HG03378 (cell line): ENCODE results near the gene RARA.

ENCODE experiments used
- ATAC-seq: cut with Tn5 transposase; IDR thresholded peaks from one replicate; pipeline ENCODE4 v1.9.1; 2021; ENCODE audit warnings: mild to moderate bottlenecking, moderate library complexity; ENCODE audit not compliant: unreplicated experiment

RARA gene

DNA sequence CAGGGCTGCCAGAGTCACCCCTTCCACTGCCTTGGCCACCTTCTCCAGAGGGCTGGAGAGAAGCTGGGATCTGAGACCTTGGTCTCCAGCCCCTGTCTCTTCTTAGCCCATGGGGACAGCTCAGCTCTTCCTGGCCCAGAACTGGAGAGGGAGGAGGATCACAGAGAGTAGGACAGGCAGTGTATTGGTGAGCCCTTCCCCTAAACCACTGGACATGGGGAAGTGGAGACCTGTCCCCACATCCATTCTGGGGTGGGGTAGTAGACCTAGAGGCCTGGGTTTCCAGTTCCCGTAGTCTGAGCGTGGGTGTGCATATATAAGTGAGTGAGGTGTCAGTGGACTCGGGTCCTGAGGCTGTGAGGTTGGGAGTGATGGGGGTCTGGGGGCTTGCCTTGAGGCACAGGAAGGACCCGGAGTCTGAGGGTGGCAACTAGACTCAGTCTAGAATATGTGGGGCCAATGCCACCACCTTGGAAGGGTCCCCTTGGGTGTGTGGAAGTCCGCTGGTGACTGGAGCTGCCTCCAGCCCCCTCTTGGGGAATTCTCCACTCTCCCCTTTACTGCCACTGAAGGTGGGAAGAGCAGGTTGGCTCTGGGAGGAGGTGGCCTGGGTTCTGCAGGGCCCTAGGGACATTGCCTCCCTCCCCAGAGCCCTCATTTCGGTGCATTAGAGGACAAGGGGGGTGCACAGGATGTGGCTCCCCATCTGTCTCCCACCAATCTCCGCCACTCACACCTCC lies 35.6 kb downstream of the RARA start:
- ATAC-seq: no peak

DNA sequence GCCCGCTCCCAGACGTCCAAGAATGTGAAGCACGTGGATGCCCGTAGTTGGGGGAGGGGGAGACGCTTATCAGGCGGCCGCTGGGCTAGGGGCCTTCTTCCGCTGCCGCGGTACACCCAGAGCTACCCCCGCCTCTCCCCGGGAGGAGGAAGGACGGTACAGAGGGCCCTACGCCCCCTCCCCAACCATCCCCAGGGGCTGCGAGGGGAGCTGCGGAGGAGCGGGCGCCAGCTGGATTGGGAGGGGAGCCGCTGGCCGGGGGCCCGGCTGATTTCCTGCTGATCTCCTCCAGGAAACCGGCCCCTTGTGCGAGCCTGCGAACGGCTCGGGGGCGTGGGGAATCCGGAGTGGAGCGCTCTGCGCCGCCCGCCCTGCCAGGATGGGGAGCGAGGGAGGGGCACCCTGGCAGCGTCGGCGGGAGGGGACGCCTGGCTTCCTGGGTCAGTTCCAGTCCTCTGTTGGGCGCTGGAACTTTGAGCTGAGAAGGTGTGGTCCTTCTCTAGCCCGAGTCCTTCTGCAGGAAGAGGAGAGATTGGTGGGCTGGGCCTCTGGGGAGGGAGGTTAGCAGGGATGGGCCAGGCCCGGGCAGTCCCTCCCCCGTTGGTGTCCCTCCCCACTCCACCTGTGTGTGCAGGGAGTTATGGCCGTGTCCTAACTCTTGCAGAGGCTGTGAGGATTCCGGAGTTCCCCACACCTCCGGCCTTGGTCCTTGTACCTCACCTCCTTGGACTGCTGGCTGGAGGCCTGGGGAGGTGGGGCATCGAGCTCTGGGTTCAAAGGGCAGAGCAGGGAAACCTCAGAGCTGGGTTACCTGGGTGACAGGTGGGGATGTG lies 36.4 kb downstream of the RARA start:
- no peak for ATAC-seq

DNA sequence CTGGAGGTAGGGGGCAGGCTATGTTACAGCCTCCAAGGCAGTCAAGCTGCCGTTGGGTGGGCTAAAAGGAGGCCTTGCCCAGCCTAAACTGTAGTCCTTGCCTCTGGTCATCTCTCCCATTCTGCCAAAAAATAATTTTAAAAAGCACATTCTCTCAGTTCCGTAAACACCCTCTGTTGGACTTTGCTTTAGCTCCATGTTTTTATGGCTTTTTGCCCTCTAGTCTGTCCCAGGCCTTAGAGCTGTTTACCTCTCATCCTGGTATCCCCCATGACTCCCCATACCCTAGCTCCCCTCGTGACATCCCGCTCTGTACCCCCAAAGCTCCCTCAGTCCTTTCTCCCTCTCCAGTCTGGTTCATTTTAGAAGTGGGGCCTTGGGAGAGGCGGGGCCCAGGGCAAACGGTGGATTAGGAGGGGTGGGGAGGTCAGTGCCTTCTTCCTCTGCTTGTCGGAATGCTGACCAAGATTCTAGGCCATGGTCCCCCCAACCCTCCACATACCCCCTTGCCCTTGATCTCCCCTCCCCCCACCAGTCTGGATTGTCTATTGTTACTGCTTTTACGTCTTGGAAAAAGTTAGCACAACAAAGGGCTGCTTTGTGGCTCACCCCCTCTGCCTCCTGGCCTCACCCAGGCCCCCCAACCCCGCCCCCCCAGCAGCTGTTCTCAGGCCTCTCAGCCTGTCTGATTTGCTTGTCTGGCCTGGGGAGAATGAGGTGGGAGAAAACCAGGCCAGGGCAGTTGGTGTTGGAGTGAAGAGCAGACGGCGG lies 37.2 kb downstream of the RARA start:
- no peak for ATAC-seq

DNA sequence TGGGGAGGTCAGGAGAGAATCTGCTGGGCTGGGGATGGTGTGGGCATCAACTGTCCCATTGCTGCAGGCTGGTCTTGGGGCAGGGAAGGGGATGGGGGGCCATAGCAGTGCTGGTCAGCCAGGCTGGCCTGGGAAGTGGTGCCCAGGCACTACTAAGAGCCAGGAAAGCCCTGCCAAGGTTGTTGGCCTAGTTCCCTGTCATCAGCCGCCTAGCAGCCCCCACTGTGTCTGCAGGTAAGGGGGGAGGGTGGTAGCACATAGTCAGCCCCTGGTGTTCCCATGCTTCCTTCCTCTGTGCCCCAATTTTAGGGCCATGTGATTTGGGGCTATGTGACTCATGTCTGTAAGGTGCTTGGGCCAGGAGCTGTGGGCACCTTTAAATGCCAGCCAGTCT lies 37.8 kb downstream of the RARA start:
- no peak for ATAC-seq

DNA sequence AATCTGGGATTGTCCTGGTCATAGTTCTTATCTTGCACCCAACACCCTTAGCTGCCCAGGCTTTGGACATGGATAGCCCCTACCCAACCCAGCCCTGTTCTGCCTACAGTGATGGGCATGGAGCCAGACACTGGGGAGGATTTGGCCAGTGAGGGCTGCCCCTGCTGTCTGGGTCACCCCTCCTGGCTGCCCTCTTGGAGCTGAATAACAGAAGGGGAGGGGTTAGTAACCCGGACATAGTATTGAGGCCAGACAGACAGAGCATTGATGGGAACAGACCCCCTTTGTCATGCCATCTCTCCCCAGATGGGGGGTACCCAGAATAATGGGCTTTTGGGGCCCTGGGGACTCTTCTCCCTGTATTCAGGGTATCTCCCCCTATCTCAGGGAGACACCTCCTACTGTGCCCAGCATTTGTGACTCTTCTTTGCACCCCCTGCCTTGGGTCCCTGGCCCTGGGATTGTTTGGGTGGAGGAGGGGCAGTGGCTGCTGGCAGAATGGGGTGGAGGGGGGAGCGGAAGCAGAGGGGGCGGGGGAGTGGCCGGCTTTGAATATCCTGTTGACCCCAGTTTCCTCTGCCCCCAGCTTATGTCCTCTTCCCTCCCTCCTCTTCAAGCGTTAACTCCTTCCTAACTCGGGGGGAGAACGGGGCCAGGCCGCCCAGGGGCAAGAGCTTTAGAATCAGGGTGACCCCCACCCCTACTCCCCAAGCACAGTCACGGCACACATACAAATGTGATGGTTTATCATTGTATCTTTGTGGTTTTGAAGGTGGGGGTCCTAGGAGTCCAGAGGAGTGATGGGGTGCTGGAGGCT lies 38.5 kb downstream of the RARA start:
- ATAC-seq: no peak

DNA sequence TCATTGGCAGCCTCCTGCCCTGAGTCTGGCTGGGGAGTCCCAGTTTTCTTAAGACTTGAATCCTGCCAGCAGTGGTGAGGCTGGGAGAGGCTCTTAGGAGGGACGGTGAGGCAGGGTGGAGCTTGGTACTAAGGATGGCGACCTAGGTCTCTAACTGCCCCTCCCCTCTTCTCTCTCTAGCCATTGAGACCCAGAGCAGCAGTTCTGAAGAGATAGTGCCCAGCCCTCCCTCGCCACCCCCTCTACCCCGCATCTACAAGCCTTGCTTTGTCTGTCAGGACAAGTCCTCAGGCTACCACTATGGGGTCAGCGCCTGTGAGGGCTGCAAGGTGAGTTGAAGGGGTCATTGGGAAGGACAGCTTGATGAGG lies 39.1 kb downstream of the RARA start:
- no peak for ATAC-seq

DNA sequence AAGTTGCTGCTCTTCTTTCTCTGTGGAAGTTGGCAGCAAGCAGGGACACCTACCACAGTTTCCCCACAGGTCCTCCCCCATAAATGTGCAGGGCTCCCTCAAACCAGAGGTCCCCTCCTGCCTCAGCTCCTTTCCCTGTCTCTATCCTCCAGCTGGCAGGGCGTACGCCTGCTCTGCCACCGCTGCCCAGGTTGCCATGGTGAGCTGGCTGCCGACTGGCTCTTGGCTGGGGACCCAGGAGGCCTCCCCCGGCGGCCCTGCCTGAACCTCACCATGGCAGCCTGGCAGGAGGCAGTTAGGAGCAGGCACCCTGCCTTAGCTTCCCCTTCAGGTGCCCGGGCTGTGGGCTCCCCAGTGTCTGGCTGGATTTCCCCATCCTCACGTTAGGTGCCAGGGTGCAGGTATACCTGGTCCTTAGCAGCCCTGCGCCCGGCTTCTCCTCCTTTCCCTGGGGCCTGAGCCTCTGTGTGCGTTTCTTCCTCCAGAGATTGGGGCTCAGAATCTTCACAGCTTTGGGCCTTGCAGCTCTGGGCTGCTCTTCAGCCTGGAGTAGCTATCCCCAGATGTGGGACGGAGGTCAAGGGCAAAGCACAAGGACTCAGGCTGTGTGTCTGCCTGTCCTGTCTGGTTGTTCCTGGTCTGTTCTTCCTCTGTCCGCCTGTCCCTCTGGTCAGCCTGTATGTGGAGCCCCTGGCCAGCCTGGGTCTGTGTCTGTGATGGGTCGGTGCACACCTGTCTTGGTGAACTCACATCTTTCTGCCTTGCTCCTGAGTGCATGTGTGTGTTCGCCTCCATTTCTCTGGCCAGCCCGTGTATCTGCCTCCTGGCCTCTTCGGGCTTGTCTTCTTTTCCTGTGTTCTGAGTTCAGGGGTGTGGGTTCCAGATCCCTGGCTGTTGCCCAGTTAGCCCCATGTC lies 39.8 kb downstream of the RARA start:
- ATAC-seq: no peak

DNA sequence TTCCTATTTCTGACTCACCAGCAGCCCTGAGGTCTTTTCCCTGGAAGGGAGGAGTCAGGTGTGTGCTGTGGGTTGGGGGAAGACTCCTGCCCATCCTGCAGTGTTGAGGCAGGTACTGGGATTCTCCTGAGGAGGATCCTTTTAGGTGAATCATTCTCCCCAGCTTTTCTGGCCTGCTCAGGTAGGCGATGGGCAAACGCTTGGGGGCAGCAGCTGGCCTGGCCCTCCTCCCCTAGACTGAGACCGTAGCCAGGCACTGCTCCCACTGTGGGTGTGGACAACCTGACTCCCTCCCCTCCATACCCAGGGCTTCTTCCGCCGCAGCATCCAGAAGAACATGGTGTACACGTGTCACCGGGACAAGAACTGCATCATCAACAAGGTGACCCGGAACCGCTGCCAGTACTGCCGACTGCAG lies 40.5 kb downstream of the RARA start:
- ATAC-seq: no peak

DNA sequence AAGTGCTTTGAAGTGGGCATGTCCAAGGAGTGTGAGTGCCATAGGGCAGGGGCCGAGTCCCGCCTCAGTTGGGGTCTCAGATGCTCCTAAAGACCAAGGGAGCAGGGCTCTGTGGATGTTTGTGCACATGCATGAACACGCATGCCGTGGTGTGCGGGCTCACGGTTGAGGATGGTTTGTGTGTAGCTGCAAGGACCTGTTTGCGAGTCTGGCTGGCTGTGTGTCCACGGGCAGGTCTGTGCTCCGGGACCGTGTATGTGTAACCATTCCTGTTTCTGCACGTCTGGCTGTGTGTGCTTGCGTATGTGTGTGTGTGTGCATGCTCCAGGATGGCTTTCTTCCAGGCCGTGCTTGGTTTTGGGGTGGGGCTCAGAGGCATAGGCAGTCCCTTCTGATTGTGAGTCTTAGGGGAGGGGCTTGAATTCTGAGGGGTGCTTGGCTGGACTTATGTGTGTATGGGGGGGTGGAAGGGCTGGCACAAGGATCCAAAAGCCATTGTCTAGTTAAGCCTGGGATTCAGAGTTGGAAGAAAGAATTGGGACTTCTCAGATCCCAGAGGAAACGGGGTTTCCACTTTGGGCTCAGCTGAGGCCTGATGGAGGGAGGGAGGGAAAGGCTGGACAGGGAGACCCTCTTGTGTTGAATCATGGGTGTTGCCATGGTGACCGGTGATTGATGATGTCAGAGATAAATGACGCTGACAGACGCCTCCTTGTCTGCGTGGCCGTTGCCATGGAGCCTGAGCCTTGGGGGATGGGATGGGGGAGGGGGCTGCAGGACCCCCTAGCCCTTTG lies 41.1 kb downstream of the RARA start:
- ATAC-seq: no peak

DNA sequence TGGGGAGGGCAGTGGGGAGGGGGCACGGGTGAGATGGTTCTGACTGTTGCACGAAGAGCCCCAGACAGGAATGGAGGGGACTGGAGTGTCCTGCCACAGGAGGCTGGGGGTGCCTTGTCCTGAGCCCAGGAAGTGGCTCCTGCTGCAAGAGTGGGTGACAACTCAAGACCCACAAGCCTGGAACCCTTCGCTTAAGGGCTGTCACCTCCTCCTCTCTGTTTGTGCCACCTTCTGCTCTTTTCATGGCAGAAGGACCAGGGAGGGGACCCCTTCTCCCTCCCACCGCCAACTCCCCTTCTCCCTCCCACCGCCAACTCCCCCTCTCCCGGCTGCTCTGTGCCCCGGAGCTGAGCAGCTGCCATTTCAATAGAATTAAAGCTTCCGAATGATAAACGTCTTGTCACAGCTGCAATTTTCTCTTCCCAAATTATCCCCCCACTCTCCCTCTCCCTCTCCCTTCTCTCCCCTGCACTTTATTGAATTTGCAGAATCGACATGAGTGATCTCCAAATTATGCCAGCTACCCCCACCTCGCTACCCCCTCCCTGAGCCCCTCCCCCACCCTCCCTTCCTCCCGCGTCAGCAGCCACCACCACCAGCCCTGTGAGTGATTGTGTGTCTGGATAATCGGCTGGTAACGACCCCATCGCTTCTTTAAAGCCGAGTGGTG lies 41.8 kb downstream of the RARA start:
- ATAC-seq: no peak

DNA sequence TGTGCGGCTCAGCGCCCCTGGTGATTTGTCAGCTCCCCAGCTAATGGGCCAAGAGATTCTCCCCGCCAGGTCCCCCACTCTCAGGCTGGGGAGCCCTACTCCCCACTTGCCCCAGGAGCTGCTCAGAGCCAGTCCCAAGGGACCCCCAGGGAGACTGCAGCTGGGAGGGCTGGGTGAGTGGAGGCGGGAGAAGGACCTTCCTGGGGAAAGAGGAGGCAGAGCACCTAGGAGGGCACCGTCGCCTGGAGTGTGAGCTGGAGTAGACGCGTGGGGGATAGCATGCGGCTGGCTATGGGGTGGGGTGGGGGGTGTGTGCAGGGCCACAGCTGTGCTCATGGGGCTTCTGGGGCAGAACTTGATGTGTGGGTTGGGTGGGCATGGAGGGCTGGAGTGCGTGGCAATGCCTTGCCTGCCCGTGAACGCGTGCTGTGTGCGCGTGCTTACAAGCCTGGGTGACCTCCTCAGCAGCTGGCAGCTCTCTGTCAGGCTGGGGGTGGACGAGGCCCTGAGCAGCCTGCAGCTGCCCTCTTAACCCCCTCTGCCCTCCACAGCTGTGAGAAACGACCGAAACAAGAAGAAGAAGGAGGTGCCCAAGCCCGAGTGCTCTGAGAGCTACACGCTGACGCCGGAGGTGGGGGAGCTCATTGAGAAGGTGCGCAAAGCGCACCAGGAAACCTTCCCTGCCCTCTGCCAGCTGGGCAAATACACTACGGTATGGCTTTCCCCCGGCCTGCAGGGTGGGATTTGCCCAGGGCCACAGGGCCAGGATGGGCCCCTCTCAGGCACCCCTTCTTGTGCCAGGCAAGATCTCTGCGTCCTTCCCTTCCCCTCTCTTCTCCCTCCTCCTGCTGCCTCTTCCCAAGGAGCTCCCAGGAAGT lies 42.6 kb downstream of the RARA start:
- no peak for ATAC-seq

DNA sequence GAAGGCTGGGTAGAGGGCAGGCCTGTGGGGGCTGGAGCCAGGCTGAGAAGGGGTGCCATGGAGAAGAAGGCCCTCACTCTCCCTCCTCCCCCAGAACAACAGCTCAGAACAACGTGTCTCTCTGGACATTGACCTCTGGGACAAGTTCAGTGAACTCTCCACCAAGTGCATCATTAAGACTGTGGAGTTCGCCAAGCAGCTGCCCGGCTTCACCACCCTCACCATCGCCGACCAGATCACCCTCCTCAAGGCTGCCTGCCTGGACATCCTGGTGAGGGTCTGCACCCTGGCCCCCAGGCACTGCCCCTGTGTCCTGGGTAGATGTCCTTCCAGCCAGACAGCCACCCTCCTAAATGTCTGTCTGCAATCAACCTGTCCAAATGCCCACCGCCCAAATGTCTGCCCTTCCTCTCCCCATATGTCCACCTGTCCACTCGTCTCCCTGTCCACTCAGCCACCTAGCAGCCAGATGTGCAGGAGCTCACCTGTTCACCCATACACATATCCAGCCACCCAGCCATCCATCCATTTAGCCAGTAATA lies 43.3 kb downstream of the RARA start:
- ATAC-seq: no peak

DNA sequence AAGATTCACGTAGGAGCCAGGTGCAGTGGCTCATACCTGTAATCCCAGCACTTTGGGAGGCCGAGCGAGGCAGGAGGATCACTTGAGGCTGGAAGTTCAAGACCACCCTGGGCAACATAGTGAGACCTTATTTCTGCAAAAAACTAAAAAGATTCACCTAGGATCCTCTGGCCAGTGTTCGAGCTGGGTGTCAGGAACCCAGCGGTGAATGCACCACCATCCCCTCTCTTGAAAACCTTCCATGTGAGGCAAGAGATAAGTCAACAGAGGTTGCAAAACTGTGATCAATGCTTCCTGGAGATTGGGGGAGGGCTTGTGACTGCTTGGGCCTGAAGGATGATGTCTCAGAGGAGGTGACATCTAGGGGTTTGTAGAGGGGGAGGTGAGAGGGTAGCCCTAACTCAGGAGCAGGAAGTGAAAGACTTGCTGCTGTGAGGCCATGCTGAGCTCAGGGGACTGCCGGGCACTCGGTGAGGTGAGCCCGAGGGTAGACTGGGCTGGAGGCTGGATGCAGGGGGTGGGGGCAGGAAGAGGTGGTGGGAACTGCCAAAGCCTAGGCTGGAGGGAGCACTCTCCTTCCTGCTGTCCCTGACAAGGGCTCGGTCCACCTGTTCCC lies 43.9 kb downstream of the RARA start:
- no peak for ATAC-seq

DNA sequence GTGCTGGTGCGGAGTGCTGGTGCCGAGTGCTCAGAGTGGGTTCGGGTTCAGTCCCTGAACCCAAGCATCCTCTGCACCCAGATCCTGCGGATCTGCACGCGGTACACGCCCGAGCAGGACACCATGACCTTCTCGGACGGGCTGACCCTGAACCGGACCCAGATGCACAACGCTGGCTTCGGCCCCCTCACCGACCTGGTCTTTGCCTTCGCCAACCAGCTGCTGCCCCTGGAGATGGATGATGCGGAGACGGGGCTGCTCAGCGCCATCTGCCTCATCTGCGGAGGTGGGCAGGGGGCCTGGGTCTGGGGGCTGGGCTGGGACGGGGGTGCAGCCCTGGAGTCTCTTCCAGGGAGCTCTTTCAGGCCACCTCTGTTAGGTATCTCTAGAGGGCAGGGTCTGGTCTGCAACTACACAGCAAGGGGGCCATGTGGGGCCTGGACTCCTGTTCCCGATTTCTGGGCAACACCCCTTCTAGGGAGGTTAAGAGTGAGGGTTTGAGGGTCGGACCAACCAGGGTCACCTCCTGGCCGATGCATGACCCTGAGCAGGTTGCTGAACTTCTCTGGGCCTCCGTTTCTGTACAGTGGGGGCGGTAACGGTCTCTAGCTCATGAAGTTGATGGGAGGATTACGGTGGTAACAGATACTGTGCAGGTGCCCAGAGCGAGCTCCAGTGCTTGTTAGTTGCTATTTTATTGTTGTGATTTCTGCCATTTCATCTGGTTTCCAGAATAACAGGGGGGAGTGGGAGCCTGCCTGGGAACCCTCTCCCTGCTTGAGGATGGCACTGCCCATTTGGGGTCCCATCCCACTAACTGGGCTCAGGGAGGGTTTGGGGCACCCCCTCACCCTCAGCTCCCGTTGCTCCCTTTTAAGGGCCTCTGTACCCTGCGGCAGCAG lies 45.5 kb downstream of the RARA start:
- no peak for ATAC-seq

DNA sequence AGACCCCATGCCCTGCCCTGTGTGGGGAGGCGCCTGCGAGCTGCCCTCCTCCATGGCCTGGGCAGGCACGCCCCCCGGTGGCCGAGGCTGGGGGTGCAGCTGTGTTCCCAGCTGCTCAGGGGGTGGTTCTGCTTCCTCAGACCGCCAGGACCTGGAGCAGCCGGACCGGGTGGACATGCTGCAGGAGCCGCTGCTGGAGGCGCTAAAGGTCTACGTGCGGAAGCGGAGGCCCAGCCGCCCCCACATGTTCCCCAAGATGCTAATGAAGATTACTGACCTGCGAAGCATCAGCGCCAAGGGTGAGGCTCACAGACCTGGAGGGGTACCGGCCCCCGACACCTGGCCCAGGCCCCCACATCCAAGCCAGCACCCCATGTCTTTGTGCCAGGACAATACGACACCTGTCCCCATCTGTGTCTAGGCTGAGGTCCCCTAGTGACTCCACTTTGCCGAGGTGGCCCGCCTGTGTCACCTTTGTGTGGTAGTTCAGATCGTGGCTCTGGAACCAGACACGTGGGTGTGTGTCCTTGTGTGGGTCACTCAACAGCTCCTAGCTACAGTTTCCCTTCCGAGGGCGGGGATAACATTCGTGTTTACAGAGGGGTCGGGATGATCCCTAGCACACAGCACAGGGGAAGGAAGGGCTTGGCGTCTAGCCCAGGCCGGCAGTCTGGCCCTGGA lies 46.3 kb downstream of the RARA start:
- ATAC-seq: no peak
